HG03354 (cell line): Measurements from ENCODE around the gene ZNF789.
A peak's percentile ranks its signal among the peaks of the same experiment; 100 is the strongest.

Source experiments
- ATAC-seq: cut with Tn5 transposase; IDR thresholded peaks from one replicate; pipeline ENCODE4 v1.9.1; 2021; ENCODE audit warnings: mild to moderate bottlenecking; ENCODE audit not compliant: unreplicated experiment, poor library complexity, severe bottlenecking

ZNF789 gene

GRCh38 chr7:99457050-99457649 lies 15.5 kb upstream of the ZNF789 start:
- ATAC-seq, result no peak

DNA sequence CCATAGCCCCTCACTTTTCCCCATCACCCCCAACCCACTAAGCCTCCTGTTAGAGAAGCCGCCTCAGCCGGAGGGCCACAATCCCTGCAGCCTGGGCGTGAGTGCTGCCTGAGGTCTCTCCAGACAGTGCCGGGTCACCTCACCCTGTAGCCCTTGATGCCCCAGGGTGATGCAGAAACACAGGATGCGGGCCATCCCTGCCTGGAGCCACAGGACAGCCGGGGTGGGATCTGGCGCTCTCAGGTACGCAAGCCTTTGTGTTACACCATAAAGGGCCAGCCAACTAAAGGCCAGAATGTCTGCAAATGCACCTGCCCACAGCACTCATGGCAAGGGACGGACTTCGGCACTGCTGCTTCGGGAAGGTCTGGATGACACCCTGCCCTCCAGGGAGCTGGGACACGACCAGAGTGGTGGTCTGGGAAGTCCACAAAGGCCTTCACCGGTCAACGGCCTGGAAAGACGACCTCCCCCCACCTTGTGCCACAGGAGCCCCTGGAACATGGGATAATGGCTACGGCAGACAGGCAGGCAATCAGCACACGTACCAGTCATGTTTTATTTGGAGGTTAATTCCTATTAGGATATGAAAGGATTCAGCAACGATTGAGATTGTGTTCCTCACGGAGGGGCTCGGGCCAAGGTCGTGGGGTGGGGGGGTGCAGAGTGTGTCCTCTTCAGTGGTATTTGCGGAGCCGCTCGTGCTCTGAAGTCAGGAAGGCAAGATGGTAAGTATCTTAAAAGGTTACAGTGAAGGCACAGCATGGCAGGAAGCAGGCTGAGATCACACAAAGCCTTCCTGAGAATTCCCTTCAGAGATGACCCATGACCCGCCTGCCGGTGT lies 14.8 kb upstream of the ZNF789 start:
- ATAC-seq, result no peak

- ATAC-seq, result no peak
Observed at GRCh38 chr7:99459087-99459486, 13.6 kb upstream of the ZNF789 start.

- no peak for ATAC-seq
Observed at GRCh38 chr7:99460651-99461050, 12.0 kb upstream of the ZNF789 start.

DNA sequence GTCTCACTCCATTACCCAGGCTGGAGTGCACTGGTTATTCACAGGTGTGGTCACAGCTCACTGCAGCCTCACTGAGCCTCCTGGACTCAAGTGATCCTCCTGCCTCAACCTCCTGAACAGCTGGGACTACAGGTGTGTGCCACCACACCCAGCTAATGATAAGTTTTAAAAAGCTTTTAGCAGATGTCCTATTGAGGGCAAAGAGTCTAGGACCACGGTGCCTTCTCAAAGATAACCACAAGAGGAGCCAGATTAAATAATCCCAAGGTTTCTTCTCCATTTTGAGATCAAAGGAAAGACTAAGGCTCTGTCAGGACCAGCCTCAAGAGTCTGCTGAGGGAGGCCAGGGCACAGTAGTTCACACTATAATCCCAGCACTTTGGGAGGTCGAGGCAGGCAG lies 11.5 kb upstream of the ZNF789 start:
- ATAC-seq, result no peak

DNA sequence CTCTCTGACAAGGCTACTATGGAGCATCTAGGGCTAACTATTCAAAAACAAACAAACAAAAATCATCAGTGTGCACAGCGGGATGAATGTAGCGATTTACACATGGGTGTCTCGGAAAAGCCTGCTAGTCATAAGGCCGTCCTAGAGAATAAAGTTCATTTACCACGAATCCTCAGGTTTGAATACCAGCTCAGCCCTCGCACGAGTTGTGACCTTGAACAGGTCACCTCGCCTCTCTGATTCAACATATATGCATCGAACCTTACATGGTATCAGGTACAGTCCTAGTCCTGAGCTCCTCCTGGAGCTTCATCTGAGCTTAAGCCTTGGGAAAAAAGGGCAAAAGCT lies 7.3 kb upstream of the ZNF789 start:
- ATAC-seq, result no peak

- ATAC-seq, result no peak
Observed at GRCh38 chr7:99468336-99468918, 4.3 kb upstream of the ZNF789 start.

DNA sequence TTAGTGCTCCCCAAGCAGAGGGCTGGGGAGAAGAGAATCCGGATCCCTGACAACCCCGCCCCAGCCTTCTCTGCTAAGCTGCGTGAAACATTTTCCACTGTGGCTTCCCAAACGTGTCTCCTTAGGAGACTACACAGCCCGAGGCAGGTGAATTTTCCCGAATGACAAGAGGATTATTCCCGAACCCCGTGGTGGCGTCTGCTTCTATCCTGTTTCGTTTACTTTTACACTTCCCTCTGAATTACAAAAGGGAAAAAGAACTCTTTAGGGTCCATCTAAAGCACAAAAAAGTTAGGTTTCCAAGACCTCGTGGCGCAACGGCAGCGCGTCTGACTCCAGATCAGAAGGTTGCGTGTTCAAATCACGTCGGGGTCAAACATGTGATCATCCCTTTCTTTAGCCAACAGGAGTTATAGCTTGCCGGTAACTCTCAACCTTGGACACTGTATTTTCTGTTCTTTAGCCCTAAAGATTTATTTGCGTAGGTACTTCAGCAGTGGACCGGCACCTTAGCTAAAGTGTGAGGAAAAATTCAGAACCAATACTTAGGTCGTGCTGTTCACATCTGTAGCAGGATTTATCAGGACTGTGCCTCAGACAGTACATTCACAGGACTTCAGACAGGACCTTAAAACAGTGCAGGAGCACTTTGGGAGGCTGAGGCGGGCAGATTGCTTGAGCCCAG lies 3.2 kb upstream of the ZNF789 start:
- ATAC-seq, result no peak

- no peak for ATAC-seq
Observed at GRCh38 chr7:99473315-99473596, 566 bp downstream of the ZNF789 start.

DNA sequence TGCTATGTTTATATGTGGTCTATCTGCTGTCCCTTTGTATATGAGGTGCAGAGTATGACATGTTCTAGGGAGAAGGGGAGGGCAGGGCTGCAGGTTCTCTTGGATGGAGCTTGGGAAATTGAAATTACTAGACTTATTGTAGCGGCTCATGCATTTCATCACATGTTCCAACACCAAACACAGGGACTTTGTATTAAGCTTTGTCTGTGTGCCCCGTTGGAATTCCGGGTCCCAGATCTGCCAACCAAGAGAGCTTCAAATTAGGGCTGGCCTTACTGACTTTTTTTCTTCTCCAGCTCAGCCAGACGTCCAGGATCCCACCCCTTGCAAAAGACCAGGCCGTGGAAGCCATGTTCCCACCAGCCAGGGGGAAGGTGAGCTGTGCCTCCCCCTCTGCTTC lies 3.4 kb downstream of the ZNF789 start:
- no peak for ATAC-seq

DNA sequence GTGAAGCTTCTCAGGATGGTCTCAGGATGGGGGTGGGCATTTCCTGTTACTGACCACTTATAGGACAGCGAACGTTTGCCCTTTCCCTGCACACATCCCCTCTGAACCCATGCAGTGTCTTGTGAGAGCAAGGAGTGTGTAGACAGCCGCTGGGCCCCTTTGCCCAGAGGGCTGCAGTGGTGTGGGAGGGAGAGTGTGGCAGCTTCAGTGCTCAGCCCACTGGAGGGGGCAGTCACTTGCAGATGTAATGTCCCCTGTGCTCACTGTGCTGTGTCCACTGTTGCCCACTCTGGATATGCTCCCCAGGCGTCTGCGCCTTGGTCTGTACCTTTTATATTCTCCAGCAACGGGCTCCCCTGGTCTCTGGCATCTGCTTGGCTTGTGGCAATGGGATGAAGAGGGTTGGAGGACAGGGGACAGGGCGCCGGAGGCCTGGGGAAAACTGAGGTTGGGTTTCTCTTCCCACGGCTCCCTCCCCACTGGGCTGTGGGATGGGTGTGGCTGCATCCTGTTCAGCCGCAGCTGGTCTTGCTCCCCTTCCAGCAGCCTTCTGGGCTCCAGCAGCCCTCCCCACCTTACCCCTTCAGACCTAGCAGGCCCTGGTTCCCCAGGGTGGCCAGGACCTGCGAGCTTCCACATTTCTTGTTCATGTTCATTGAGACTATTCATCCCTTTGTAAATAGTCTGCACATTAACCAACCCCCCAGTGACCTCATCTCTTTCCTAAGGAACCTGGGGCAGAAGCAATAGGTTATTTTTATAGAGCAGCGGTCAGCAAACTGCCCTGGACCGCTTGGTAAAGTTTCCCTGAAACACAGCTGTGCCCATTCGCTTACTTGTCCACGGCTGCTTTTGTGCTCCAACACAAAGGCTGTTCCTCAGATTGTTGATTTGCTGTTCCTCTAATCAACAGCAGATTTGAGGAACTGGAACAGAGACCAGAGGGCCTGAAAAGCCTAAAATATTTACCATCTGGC lies 6.1 kb downstream of the ZNF789 start:
- no peak for ATAC-seq

GRCh38 chr7:99485094-99485493 lies 12.4 kb downstream of the ZNF789 start:
- ATAC-seq, result no peak

DNA sequence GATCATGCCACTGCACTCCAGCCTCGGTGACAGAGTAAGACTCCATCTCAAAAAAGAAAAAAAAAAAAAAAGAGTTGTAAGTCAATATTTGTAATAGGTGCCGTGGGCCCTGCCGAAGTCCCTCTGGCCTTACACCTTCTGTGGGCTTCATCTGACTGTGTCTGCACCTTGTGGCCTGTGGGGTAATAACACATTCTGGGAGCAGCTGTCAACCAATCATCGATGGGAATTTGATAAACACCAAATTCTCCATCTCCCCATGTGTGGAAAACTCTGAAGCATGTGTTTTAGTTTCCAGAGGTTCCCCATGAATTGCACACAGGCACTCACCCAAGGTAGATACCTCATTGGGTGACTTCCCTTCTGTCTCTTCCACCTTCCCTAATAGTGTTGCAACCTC lies 16.5 kb downstream of the ZNF789 start:
- ATAC-seq, result no peak

GRCh38 chr7:99490878-99491277 lies 18.2 kb downstream of the ZNF789 start:
- no peak for ATAC-seq

DNA sequence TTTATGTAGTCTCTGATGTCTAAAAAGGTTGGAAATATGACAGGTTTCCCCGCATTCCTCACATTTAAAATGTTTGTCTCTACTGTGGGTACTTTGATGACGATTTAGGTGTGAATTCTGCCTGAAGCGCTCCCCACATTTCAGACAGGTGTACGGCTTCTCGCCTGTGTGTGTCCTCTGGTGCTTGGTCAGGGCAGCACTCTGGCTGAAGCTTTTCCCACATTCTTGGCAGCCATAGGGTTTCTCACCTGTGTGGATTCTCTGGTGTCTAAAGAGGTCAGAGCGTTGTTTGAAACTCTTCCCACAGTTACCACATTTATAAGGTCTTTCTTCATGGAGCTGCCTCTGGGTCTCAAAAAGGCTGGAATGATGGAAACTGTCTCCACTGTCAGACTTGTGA lies 21.1 kb downstream of the ZNF789 start:
- ATAC-seq, result no peak

DNA sequence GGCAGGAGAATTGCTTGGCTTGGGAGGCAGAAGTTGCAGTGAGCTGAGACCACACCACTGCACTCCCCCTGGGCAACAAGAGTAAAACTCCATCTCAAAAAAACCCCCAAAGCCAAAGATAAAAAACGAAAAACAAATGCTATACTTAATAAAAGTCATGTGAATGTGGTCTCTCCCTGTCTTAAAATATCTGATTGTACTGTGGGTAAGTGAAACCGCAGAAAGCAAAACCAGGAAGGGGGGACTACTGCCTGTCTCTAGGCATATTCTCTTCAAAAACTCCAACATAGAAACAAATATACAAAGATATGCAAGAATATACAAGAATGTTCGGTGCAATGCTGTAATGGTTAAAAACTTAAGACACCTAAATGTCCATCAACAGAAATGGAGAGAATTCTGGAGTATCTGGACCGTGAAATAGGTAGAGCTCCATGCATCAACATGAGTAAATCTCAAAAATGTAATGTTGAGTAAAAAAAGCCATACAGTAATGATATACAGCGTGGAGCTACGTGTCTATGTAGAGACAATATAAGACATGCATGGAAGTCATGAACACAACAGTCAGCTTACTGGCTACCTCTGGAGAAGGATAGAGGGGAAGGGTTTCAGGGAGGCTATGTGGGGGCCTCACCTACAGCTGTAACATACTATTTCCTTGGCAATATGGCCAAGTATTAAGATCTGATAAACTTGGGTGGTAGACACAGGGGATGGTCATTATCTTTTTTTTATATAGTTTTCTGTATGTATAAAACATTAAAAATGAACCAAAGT lies 25.3 kb downstream of the ZNF789 start:
- ATAC-seq, result no peak

DNA sequence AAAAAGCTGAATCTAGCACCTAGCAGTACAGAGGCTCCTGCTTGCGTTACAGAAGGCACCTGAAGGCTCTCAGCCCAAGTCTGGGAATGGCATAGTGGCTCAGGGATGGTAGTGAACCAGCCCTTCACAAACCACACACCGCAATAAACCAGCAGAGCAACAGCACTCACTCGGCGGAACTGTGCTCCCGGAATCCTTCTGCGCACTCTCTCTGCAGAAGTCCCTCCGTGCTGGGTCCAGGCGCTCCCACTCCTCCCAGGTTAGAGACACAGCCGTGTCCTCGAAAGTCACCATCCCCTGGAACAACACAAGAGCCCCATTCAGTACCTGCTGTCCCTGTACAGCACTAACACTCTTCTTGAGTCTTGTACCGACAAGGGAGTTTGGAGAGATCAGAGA lies 25.9 kb downstream of the ZNF789 start:
- ATAC-seq, result no peak

DNA sequence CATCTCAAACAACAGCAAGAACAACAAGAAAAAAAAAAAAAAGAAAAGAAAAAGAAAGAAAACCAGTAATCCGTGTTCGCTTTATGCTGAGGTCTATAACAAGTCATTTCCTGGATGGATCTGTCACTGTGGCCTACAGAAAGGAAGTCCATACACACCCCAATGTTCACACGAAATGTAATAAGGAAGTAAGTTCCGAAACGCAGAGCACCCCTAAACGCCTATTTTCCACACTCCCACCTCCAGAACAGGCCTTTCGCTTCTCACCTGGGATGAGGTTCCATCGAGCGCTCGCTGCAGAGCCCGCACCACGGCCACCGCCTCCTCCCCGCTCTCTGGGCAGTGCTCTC lies 26.7 kb downstream of the ZNF789 start:
- peak; percentile 3 for ATAC-seq
